Measurements from ENCODE around the gene TBC1D22A.

The TBC1D22A gene

DNA sequence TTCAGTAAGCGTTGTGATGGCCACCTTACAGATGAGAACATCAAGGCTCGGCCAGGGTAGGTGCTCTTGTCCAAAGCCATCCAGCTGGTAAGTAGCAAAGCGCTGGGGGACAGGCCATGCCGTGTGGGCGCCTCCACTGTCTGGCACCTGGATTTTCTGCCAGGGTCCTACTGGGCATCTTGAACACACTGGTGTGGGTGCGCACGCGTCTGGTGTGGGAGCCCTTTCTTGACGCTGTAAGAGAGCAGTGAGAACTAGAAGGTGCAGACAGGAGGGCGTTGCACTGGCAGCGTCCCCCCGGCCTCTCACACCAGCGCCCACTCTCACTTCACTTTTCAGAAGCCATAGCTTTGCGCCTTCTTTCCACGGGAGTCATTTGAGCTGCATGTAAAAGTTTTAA, 296.6 kb downstream of the TBC1D22A start:
- DNase-seq (ENCODE audit: low read depth) = no peak

DNA sequence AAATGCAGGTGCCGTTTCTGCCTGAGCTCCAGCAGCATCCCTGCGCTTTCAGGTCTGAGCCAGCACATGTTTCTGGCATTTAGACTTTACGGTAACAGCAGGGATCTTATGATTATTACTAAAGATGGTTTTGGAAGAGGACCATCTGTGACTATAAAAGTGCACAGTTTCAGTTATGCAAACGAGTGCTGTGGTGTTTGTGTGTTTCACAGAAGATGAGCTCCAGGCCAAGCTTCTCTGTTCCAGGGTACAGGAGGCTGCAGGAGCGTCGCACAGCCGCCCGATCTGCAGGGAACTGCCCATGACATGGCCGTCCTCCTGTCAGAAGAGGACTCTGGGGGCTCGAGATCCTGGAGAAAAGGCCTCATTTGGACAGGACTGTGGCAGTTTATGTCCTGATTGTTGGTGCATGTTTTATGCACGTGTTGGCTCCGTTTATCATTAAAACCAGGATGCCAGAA, 297.3 kb downstream of the TBC1D22A start:
- no peak for DNase-seq (ENCODE audit: low read depth)

DNA sequence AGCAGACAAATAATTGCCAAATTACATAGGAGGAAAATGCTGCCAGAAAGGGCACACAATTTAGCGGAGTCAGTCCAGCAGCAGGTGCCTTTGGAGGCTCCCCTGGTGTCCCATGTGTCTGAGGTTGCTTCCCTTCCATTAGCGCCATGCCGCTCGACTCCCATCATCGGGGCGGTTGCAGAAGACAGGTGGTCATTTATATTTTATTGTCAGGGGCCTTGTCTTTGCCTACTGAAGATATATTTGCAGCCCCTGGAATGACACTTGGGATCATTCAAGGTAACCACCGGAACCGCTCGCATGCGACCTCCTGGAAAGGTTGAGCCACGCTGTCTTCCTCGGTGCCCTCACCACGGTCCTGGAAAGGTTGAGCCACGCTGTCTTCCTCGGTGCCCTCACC, 298.3 kb downstream of the TBC1D22A start:
- no peak for DNase-seq (ENCODE audit: low read depth)

DNA sequence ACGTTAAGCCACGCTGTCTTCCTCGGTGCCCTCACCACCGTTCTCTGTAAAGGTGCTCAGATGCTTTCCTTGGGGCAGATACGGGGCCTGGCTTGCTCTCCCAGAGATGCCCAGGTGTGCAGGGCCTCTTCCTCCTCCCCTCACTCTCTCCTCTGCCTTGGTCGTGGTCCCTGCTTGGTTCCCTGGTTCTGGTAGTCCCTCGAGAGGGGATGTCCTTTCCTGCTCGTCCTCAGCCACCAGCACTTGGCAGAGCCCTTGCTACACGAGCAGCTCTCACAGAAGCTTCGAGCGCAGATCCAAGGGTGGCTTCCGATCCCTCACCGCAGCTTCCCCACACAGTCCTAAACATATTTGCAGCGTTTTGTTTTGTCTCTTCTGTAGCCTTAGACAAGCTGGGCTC, 298.8 kb downstream of the TBC1D22A start:
- DNase-seq (ENCODE audit: low read depth) = no peak

DNA sequence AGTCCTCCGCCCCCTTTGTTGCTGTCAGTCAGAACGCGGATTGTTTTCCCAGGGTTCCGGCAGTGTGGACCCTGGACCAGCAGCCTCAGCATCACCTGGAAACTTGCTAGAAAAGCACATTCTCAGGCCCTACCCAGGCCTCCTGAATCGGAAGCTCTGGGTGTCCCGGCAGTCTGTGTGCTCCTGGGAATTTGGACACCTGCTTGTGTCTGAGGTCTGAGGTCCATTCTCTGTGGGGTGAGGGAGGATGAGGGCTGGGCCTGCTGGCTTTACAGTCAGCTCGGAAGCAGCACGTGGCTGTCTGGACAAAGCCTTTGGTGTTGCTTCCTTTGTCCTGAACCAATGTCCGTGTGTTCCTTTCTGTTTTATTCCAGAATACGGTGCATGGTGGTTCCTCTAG, 299.7 kb downstream of the TBC1D22A start:
- DNase-seq (ENCODE audit: low read depth) = no peak

DNA sequence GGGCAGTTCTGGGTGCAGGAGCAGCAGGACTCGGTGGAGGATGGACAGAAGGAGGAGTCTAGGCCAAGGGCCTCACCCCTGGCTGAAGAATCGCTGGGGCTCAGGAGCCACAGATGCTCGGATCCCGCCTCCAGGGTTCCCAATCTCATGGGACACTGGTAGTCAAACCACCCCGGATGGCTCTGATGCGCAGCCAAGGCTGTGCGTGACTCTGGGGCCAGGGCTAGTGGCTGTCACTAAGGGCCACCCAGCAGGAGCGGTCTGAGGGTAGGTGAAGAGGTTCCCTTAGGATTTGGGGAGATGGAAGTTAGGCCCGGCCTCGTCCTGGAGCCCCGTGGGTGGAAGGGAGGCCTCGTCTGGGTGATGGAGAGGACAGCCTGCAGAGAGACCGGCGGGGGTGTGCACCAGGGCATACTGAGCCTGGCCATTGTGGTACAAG, 300.6 kb downstream of the TBC1D22A start:
- no peak for DNase-seq (ENCODE audit: low read depth)

DNA sequence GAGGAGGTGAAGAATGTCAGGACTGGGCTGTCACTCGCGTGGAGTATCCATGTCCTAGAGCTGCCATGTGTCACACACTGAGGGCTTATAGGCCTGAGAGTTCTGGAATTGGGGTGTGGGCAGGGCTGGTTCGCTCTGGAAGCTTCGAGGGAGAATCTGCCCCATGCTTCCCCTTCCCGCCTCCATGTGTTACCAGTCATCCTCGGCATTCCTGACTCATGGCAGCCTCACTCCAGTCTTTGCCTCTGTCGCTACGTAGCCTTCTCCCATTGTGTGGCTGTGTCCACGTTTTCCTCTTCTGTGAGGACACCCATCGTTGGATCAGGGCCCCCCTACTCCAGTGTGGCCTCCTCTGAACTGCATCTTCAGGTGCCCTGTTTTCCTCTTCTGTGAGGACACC, 301.2 kb downstream of the TBC1D22A start:
- DNase-seq (ENCODE audit: low read depth) = no peak

DNA sequence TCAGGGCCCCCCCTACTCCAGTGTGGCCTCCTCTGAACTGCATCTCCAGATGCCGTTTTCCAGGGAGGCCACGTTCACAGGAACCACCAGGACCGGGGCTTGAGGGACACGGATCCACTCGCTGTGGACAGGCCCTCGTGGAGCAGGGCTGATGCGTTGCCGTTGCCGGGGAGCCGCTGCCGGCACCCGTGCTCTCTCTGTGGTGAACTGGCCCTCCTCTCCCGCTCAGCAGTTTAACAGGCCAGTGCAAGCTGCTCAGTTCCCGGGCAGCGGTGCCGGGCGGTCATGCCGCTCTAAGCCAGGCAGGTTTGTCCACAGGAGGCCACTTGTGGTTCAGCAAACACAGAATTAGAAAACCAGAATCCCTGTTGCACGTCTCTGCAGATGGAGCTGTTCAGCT, 301.6 kb downstream of the TBC1D22A start:
- no peak for DNase-seq (ENCODE audit: low read depth)

DNA sequence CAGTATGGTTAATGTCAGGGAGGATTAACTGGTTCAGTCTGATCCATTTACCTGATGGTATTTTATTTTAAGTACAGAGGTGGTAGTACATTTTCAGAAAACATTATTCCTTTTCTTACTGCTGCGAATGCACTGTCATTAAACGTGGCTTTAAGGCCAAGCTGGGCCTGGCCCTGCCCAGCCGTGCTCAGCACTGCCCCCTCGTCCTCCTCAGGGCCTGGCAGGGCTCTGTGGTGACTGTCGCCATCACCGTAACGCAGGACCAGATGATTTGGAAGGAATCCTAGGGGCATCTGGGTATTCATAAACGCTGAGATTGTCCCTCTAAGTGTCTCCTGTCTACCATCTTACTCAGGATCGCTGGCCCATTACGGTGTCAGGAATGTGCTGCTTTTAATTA, 302.0 kb downstream of the TBC1D22A start:
- DNase-seq (ENCODE audit: low read depth) = no peak

DNA sequence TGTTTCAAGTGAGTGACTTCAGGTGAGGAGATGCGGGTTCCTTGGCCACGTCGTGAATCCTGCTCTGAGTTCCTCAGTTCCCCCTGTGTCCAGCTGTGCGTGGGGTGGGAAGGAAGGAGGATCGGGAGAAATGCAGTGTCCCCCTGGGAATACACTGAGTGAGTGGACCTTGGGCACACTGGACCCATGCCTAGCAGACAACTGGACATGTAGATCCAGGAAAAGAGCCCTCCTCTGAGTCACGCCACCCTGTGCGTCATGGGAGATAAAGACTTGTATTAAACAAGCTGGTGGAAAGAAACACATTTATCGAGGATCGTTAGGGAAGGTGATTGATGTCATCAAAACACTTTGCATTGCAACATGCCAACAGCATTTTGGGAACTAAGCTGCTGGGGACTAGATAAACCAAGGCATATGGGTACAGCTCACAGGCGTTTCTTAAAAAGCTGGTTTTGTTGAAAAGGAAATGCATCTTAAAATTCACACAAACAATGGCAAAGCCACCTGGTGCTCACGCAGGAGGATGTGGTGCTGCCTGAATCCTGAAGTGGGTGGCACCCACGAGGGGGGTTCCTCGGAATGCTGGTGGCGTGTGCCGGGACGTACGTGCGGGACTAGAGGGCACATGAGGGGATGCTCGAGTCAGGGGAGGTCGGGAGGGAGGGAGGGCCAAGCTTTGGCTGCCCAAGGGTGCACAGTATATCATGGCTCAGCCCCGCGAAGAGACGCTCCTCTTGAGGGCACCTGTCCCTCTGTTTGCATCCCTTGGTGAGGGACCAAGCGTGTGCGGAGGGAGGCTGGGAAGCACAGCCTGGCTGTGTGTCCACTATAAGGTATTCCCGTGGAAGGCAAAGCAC, 303.5 kb downstream of the TBC1D22A start:
- DNase-seq (ENCODE audit: low read depth) = no peak

DNA sequence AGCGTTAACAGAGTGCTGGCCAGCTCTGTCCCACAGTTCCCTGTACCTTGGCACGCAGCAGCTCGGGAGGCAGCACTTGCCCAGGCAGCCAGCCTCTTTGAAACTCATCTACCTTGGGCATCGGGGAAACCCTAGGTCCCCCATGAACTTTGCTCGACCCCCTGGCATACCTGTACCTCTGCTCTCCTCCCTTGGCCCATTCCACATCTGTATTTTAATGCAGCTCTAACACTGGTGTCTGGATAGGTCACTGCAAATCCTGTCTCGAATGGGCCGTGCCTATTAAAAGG, 304.1 kb downstream of the TBC1D22A start:
- DNase-seq (ENCODE audit: low read depth) = no peak

DNA sequence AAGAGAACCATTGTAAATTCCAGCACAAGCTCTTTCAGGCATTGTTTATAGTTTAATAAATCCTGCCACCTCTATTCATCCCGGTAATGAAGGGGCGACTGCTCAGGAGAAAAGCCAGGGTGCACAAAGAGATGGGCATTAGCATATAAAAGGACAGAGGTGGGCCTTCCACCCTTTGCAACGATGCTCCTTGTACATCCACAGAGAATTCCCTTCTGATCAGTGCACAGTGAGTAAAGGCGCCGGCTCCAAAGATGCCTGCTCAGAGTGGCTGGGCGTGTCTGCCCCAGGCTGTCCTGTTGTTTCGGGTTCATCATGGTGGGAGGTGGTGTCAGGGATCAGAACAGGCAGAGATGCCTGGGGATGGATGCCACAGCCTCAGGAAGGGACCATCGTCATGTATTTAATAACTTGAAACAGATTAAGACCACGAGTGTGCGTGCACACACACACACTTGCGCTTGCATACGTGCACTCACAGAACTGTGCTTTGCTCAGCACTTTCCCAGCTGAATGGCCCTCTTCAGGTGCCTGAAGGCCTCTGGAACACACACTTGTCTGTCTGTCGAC, 305.0 kb downstream of the TBC1D22A start:
- no peak for DNase-seq (ENCODE audit: low read depth)

DNA sequence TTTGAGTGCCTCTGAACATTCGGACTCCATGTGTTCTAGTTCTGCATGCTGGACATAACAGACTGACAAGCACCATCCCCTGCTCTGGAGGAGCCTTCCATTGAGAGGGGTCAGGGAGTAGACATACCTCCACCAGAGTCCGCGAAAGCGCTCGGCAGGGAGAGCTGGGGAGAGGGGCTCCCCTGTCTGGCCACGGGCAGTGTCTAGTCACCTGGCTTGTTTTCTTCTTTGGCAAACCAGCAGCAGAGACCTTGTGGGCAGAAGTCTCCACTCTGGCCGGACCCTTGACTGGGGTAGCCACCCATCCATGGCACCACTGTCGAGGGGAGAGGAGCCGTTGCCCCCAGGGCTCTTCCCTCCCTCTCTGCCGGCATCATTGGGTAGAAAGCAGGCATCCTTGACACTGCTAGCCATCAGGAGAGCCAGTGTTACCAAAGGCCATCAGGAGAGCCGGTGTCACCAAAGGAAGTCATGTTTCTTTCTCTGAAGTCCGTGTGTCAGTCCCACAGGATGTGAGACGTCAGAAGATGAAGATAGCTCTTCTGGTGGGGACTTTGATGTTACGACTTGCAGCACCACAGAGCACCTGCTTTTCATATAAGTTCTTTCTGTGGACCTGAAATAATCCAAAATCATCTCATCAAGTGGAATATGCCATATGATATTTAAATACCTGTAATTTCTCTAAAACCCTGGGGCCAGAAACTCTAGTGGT, 305.6 kb downstream of the TBC1D22A start:
- no peak for DNase-seq (ENCODE audit: low read depth)

DNA sequence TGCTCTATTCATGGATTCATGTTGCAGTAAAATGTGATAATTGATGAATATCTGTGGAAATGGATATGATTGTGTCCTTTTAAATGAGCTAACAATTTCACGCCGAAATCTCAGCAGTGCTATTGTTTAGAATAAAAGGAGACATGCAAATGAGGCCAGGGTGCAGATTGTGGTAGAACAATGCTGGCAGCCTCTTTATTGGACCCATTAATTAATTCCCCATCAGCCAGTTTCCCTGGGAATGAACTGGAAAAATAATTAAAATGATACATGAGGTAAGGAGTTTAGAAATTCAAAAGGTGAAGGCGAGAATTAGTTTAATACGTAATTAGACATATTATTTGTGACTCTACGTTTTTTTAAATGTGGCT, 306.2 kb downstream of the TBC1D22A start:
- no peak for DNase-seq (ENCODE audit: low read depth)

DNA sequence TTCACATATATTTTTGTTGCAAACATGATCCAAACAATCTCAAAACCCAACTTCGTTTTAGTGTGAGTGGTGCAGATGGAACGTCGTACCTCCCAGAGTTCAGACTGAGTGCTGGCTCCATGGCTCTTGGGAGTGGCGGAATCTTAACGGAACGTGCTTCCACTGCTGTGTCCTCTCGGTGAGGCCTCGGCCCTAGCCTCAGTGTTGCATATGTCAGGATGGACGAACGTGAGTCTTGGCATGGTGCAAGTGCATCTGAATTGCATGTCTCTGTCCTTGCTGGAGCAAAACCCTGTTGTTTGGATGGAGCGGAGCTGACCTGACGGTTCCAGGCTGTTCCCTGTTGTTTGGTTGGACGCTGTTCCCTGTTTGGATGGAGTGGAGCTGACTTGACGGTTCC, 306.8 kb downstream of the TBC1D22A start:
- no peak for DNase-seq (ENCODE audit: low read depth)

DNA sequence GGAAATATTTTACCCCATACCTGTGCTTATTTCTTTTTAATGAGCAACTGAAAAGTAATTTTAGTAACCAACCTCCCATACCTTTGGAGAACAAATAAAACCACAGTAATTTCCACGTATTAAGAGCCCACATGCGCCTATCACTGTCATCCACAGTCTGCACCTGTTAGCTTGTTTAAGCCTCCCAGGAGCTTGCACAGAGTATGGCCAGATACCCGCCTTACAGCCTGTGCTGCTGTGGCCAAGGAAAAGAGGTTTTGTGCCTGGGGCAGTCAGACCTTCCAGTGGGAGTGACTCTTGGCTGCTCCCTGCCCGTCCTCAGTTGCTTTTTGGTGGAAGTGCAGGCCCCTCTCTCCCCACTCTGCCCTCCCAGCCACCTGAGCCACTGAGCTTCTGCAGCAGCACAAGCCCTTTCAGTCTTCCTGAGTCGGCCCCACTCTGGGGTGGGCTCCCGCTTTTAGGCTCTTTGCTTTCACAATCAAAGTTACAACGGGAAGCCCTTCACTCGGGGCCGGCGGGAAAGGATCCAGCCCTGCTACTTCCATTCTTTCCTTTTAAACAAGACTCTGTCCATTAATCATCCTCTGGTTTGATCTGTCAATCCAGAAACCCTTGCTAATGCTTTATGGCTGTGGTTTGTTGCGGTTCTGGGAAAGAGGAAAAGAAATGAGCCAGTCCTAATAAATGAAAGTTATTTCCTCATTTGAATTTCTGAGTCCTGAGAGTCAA, 308.8 kb downstream of the TBC1D22A start:
- no peak for DNase-seq (ENCODE audit: low read depth)

DNA sequence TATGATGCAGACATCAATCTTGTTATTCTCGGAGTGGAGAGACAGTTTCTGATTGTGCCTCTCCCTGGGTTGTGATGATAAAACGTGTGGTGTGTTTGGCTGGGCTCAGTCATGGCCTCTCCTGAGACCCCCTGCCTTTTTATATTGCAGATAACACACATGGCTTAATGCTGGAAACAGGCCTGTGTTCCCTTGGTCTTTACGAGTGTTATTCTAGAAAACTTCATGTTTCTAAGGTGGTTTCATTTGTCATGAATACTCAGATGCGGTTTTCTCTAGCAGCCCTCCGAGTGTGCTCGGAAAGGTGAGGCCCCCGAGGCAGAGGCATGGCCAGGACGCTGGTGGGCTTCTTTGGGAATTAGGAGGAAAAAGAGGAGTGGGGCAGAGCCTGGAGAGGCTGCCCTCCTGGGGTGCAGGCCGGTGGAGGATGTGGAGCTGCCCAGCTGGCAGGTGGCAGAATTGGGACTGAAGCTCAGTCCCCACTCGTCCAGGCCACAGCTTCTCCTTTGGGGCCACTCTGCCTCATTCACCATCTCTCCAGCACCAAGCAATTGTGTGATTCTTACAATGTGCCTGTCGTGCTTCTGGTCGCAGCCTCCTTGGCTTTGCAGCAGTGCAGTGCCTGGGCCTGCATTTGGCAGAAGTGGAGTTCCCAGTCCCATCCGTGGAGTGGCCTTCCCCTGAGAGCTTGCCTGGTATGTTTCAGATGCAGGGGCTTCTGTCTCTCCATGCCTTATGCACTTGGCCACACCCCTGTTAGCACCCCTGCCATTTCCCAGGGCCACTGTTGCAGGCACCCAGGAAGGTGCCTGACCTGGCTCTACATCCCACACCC, 309.6 kb downstream of the TBC1D22A start:
- no peak for DNase-seq (ENCODE audit: low read depth)

DNA sequence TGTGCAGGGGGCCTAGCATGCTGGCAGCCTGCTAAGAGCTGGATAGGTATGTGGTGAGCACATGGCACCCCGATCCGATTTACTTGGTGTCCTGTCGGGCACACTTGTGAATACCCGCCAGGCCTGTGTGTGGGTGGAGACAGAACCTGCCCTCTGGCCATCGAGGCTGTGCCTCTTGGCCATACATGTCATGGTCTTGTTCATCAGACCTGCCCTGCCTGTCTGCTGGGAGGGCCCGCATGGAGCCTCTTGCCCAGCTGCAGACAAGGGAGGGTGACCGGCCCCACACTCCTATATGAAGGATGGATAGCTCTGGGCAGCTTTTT, 310.2 kb downstream of the TBC1D22A start:
- no peak for DNase-seq (ENCODE audit: low read depth)

DNA sequence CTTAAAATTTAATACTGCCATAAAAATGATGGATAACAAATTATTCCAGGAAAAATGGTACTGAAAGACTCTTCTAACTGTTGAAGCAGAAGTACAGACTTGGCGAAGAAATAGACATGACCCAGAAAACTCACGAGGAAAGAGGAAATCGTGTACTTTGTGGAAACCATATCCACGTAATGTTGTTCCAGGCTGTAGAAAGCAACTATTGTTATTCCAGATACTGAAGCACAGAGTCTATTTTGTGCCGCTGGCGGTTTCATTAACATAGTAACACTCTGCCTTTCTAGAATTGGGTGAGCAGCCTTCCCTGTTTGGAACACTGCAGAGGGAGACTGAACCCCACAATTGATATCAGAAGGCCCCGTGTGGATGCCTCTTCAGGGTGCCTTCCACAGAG, 310.6 kb downstream of the TBC1D22A start:
- no peak for DNase-seq (ENCODE audit: low read depth)

DNA sequence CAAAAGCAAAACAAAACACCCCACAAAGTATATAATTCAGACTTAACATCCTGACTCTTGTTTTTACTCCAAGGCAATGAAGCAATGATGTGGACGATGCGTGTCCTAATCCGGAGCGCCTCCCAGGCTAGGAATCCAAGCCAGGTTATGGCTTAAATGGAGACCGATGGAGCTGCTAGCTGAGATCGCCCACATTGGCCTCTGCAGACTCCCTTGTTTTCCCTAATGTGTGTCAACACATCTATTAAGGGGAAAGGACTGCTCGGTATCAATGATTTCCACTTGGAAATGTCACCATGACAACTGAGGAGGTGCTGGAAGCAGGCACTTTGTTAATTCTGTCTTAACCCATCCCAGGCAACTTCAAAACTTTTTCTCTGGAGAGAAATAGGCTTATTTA, 311.7 kb downstream of the TBC1D22A start:
- DNase-seq (ENCODE audit: low read depth) = no peak

DNA sequence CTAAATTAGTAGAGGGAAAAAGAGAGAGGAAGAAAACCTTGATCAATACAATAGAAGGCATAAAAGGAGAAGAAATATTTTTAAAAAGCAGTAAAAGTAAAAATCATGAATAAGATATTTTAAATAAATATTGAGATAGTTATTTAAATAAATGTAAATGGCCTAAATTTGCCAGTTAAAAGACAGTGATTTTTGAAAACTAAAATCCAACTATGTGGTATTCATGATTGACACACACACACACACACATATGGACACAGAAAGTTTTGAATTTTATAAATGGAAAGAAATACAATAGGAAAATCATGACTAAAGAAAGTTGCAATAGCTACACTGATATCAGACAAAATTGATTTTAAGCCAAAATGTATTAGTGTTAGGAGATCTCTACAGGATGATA, 313.1 kb downstream of the TBC1D22A start:
- no peak for DNase-seq (ENCODE audit: low read depth)

DNA sequence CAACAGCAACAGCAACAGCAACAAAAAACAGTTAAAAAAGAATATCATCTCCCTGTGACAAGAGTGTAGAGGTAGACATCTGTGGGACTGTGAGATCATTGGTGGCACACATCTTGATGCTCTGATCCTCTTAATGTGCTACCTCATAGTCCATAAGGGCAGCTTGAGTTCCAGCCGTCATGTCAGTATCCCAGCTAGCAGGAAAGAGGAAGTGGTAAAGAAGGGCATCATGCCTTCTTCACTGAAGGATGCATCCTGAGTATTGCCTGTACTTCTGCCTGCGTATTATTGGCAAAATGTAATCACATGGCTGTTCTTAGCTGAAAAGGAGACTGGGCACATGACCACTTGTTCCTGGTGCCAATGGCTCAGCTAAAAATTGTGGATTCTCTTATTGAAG, 314.3 kb downstream of the TBC1D22A start:
- no peak for DNase-seq (ENCODE audit: low read depth)
